ENCODE data around the gene IRGC.
A peak's percentile ranks its signal among the peaks of the same experiment; 100 is the strongest.
"Not testable (repeated sequence)": the region's sequence is repeated elsewhere in the genome, so short reads cannot be mapped to it uniquely, and the experiment has no call there.

Gene IRGC, protein sequence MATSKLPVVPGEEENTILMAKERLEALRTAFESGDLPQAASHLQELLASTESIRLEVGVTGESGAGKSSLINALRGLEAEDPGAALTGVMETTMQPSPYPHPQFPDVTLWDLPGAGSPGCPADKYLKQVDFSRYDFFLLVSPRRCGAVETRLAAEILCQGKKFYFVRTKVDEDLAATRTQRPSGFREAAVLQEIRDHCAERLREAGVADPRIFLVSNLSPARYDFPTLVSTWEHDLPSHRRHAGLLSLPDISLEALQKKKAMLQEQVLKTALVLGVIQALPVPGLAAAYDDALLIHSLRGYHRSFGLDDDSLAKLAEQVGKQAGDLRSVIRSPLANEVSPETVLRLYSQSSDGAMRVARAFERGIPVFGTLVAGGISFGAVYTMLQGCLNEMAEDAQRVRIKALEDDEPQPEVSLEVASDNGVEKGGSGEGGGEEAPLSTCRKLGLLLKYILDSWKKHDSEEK

DNA sequence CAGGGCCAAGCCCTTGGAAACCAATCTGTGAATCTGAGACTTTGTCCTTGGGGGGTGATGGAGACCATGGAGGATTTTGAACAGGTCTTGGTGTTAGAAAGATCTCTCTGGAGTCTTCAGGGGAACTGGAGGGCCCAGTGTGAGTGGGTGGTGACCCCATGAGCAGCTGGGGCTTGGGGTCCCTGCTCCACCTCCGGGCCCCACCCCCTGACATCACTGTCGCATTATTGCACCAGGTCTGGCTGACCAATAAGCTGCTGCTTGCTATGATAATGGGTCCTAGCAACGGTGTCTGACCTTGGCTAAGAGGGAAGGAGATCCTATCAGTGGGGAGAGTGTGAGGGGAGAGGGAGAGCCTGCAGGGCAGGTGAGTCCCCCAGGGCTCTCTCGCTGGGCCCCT lies at the start of gene IRGC:
IRGC (plus strand) TSS at position 301 of the 400 bp plus-strand sequence. CDS start 2,483 bp downstream, outside the sequence.
- no peak for DNase-seq

DNA sequence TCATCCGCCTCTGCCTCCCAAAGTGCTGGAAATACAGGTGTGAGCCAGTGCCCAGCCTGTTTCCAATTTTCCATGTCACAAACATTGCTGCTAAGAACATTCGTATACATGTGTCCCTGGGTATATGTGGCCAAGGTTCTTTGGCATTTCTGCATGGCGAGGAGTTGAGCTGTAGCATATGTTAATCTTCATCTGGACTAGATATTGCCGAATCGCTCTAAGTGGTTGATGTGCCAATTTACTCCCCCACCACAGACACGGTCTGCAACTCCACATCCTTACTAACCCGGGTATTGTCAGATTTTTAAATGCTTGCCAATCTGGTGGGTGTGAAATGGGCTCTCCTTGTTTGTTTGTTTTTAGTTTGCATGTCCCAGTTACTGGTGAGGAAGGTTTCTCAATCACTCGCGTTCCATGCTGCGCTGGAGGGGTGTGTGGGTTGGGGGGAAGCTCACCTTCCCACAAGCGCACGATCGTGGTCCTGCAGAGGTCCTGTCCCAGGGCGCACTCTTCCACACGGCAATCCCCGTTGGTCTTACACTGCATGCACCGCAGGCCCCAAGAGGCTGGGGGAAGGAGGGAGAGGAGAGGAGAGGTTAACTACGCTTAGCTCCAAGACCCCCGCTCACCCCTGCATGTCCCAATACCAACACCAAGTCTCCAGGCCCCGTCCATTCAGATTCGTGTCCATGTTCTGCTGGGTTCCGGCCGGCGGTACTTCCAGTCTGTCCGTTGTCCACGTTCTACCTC lies 48.6 kb upstream of the IRGC start:
- DNase-seq = peak; percentile 58

DNA sequence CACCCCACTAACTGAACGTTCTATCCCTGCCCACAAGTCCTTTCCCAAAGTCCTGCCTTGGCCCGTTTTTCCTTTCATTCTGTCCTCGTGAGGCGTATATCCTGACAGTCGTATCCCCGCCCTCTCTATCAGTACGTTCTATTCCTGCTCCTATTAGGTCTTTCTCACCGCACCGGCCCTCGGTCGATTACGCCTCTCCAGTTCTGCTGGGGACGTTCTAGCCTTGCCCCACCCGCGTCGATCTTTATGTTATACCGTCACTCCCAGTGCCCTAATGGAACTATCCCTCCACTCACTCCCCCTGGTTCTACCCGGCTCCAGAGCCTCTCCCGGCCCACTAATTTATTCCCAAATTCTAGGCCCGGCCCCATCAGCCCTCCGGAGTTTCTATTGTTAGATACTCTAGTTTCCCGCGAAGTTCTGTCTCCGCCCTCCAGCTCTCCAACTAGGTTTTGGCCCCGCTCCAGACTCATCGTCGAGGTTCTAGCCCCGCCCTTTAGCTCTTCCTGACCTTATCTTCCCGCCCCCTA lies 47.9 kb upstream of the IRGC start:
- peak; percentile 87 for DNase-seq

DNA sequence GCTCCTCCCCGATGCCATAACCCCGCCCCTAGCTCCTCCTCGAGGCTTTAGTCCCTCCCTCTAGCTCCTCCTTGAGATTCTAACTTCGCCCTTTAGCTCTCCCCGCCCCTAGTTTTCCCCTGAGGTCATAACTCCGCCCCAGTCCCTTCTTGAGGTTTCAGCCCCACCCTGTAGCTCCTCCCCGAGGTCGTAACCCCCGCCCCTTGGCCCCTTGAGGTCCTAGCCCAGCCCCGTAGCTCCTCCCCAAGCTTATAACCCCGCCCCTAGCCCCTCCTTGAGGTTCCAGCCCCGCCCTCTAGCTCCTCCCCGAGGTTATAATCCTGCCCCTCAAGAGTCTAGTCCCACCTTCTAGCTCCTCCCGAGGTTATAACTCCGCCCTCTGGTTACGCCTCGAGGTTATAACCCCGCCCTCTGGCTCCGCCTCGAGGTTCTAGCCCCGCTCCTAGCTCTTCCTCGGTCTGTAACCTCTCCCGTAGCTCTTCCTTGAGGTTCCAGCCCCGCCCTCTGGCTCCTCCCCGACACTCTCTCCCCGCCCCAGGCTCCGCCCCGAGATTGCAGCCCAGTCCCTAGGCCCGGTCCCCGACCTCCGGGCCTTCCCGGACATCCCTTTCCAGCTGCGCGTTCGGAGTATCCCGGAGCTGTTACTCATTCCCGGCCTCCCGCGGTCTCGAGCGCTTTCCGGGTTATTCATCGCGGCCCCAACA lies 47.3 kb upstream of the IRGC start:
- peak; percentile 100 for DNase-seq

DNA sequence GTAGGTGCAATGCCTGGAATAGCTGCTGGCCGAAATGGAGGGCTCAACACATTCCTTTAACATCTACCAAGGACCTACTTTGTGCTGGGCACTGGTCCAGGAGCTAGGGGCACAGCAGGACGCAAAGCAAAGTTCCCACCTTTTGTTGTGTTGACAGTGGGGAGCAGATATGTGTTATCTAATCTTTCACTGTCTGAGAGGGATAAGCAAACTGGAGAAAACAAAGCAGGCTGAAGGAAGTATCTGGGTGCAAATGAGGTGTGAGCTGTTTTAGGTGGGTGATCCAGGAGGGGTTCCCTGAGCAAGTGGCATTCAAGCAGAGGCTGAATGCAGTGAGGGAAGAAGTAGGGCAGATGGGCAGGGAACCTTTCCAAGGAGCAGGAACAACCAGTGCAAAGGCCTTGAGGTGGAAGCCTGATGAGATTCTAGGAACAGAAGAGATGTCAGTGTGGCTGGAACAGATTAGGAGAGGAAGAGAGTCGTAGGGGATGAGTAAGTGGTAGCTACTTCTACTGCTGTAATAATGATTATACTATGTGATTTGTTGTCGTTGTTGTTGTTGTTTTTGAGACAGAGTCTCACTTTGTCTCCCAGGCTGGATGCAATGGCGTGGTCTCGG lies 43.7 kb upstream of the IRGC start:
- peak; percentile 35 for DNase-seq

DNA sequence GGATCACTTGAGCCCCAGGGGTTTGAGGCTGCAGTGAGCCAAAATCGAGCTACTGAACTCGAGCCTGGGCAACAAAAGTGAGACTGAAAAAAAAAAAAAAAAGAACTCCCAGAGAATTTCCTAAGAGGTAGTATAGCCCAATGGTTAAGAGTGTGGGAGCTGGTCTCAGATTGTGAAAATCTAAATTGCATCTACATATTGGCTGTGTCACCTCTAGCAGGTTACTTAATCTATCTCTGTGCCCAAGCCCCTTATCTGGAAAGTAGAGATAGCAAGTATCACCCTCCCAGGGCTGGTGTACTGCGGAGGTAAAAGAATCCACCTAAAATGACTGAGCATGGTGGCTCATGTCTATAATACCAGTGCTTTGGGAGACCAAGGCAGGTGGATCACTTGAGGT lies 42.2 kb upstream of the IRGC start:
- no peak for DNase-seq

DNA sequence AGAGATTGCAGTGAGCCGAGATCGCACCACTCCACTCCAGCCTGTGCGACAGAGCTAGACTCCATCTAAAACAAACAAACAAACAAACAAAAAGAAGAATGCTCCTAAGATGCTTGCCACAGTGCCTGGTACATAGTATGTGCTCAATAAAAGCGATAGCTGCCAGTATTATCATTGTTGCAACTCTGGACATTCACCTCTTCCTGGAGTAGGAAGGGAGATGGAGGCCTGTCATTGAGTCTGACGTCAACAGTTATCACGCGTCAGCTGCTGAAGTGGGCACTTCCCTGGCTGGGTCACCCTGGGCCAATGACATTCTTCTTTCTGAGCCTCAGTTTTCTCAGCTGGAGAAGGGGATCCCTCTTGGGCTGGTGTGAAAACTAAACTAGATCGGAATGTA lies 41.7 kb upstream of the IRGC start:
- no peak for DNase-seq

DNA sequence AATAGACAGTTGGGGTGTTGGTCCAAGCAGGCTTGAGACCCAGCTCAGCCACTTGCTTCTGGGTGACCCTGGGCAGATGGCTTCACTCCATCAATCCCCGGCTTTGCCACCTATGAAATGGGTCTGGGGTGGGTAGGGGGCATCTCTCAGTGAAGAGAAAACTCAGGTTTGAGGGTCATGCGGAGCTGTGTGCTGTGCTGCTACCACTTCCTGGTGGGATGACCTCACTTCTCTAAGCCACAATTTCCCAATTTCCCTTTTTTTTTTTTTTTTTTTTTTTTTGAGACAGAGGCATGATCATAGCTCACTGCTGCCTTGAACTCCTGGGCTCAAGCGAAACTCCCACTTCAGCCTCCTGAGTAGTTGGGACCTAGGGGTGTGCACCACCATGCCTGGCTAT lies 41.3 kb upstream of the IRGC start:
- no peak for DNase-seq

DNA sequence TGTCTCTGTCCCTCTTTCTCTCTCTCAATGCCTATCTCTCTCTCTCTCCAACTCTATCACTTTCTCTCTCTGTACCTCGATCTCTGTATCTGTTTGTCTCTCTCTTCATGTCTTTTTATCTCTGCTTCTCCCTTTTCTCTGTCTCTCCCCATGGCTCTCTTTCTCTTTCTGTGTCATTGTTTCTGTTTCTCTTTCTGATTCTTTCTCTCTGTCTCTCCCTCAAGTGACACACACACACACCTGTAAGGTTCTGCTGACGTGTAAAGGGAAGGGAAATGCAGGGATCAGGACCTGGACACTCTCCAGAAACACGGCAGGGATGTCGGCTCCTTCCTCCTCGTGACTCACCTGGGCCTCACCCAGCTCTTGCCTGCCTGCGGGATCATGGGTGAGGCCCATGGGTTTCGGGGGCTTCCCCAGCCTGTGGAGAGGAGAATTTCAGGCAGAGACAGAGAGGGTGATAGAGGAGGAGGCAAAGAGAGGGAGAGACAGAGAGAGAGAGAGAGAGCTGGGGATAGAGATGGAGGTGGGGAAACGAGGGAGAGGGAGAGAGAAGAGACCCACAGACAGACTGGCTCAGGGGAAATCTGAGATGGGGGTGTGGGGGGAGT lies 40.5 kb upstream of the IRGC start:
- peak; percentile 56 for DNase-seq

DNA sequence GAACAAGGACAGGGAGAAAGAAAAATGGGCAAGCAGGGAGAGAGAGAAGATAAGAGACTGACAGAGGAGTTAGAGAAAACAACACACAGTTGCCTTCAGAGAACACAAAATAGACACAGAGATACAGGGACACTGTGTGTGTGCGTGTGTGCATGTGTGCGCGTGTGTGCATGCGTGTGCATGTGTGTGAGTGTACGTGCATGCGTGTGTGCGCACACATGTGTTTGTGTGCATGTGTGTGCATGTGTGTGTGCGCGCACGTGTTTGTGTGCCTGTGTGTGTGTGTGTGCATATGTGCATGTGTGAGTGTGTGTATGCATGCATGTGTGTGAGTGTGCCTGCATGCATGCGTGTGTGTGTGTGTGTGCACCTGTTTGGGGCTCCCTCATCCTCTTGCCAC lies 40.0 kb upstream of the IRGC start:
- no peak for DNase-seq

DNA sequence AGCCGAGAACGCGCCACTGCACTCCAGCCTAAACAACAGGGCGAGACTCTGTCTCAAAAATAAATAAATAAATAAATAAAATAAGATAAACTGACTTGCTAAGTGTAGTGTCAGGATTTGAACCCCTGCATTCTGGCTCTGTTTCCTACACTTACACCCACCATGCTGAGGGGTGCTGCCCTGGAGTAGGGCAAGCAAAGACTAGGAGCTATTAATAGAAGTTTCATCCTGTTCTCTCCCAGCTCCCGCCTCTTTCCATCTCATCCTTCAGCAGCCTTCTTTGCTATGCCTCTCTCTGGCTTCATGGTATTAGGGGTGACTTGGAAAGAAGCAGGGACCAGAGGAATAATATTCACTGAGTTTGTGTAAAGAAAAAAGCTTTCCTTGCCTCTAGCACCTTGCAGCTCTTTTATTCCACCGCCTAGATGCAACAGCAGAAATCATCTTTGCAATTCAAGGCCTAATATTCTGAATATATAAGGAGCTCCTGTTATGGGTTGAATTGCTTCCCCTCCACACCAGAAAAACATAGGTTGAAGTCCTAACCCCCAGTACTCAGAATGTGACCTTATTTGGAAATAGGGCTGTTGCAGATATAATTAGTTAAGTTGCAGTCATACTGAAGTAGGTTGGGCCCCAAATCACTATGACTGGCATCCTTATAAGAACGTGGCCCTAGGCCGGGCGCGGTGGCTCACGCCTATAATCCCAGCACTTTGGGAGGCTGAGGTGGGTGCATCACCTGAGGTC lies 37.2 kb upstream of the IRGC start:
- DNase-seq = no peak

DNA sequence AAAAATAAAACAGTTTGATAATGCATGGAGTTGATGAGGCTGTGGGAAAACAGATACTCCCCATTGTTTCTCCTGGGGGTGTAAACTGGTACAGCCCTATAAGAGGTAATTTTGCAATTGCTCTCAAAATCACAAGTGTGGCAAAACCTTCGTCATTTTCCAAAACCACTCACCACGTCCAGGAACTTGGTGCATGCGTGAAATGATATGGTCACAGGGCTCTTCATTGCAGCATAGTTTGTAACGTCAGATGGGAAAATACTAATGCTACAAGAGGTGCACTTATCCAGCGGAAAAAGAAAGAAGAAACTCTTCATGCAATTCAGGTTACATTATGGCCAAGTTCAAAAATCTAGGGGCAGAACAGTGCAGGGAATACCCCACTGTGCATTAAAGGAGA lies 34.1 kb upstream of the IRGC start:
- DNase-seq = no peak

DNA sequence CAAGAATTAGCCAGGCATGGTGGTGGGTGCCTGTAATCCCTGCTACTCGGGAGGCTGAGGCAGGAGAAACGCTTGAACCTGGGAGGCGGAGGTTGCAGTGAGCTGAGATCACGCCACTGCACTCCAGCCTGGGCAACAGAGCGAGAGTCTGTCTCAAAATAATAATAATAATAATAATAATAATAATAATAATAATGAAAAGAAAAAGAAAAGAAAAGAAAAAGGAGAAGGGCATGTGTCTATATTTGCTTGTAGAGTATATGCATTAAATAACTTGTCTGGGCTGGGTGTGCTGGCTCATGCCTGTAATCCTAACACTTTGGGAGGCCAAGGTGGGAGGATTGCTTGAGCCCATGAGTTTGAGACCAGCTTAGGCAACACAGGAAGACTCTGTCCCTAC lies 33.6 kb upstream of the IRGC start:
- DNase-seq = not testable (repeated sequence)

DNA sequence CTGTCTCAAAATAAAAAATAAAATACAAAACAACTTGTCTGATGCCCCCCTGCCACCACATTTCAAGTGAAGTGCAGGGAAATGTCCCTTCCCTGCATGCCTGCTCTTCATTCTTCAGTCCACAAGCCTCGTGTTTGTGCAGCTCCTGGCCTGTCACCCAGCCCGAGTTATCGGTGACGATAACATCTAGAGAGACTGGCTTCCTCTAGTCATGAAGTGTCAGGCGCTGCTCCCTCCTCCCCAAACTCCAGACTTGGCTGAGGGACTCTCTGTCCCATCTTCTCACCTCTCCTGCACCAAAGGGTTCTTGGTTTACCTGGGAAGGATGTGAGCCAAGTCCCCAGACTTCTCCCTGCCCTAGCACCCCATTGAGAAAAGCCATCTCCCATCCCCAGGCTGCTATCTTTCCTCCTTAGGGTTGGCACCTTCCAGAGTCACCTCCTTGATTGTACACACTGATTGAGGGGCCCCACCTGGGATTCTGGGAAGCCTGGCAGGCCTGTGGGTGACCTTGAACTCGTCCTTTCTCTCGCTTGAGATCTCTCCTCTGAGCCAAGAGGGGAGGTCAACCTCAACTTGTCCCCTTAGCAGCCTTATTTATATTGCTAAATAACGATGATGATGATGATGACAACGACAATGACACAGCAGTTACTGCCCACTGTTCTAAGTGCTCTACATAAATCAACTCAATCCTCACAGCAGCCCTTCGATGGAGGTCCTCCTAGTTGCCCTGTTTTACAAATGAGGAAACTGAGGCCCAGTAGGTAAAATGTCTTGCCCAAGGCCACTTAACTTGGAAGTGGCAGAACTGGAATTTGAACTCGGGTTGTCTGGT lies 32.8 kb upstream of the IRGC start:
- DNase-seq = no peak

DNA sequence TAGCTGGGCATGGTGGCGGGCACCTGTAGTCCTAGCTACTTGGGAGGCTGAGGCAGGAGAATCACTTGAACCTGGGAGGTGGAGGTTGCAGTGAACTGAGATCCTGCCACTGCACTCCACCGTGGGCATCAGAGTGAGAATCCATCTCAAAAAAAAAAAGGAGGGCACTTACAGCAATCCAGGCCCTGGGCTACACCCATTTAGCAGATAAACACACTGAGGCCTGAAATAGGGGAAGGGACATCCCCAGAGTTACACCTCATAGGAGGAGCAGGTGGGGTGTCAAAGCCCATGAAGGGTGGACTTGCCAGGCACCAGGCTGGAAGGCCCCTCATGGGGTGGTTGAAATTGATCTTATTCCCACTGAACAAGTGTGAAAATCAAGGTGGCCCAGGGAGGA lies 32.0 kb upstream of the IRGC start:
- no peak for DNase-seq

DNA sequence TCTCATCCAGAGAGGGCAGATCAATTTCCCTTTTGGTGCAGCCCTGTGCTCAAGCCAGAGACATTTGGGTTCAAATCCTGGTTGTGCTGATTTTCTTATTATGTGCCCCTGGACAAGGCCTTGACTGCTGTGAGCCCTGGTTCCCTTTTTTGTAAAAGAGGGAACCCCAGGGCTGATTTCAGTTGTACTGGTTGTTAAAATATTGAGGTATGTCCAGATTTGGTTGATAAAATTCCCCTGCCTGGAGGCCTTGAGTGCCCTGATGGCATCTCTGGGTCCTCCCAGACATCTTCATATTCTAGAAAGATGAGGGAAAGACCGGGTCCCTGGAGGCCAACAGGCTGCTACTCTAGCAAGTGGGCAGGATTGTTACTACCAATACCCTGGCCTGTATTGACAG lies 31.6 kb upstream of the IRGC start:
- DNase-seq = no peak

DNA sequence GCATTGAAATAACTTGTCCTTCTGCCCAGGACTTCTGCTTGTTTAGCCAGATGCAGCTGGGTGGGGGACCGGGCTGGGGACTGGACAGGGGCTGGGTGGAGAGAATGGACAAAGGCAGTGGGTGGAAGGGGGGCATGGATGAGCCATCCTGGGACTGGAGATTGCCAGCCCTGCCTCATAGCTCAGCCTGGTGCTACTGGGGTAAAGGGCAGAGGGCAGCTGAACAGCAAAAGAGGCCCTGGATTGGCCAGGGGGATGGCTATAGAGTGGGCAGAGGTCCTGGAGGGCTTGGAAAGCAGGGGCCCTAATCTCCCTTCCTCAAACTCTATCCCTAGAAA lies 28.2 kb upstream of the IRGC start:
- no peak for DNase-seq

DNA sequence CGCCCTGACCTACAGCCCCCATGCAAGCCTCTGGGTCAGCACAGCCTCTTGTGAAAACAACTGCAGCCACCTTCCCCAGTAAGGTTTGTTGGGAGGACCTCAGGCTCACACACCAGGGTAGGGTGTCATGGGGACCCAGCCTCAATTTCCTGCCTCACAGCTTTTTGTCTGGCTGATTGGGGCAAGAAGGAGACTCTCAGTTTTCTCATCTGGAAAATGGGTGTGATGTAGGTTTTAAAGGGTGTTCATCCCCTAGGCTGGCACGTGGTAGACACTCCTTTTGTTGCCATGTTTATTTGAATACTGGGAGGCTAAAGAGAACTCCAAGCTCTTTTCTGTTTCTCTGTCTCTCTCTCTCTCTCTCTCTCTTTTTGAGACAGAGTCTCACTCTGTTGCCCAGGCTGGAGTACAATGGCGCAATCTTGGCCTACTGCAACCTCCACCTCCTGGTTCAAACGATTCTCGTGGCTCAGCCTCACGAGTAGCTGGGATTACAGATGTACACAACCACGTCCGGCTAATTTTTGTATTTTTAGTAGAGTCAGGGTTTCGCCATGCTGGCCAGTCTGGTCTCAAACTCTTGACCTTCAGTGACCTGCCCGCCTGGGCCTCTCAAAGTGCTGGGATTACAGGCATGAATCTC lies 27.7 kb upstream of the IRGC start:
- DNase-seq = no peak

DNA sequence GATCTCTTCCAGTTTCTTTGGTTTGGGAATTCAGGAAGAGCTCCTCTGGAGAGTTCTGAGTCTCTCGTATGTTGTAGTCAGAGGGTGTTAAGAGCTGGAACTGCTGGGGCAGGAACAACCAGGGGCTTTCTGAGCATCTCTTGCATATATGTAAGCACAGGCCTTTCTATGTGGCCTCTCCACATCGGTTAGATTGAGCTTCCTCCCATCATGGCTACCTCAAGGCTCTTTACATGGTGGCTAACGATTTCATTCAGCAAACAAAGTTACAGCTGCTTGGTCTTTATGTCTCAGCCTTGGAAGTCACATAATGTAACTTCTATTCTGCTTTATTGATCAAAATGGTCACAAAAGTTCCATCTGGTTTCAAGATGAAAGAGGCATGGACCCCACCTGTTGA lies 25.4 kb upstream of the IRGC start:
- no peak for DNase-seq

DNA sequence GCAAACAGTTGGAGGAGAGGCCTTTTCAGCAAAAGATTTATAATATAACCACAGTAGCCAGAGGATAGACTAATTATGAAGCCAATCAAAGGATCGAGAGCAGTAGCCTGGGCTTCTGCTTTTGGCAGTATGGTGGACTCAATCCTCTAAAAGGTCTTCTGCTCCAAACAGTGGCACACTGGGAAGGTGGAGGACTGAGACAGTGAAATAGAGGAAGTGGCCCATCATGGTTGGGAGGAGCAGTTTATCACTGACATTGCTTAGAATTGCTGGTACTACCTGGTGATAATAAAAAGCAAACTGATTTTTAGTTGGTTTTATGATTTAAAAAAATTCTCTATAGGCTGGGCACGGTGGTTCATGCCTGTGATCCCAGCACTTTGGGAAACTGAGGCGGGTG lies 25.0 kb upstream of the IRGC start:
- no peak for DNase-seq

All from NCI-H69 (cell line).